Fibroblast of peridontal ligament (primary cell): ENCODE measurements around the gene EFTUD2.

Source experiments
- DNase-seq: peaks from one replicate; pipeline ENCODE4 v3.0.0-alpha.2; 2010; ENCODE audit errors: extremely low read depth

The EFTUD2 gene

GRCh38 chr17:44910231-44911106, 11.2 kb upstream of the EFTUD2 start:
- DNase-seq, result no peak

GRCh38 chr17:44909681-44910144, 10.5 kb upstream of the EFTUD2 start:
- DNase-seq, result peak; percentile 52

GRCh38 chr17:44908761-44909326, 9.6 kb upstream of the EFTUD2 start:
- no peak for DNase-seq

GRCh38 chr17:44907729-44908470, 8.7 kb upstream of the EFTUD2 start:
- DNase-seq, result no peak

- peak; percentile 62 for DNase-seq
Observed at GRCh38 chr17:44906763-44907728, 7.8 kb upstream of the EFTUD2 start.

- peak; percentile 89 for DNase-seq
Observed at GRCh38 chr17:44906010-44906646, 6.9 kb upstream of the EFTUD2 start.

- DNase-seq, result no peak
Observed at GRCh38 chr17:44905006-44906000, 6.1 kb upstream of the EFTUD2 start.

- DNase-seq, result no peak
Observed at GRCh38 chr17:44904001-44904984, 5.0 kb upstream of the EFTUD2 start.

GRCh38 chr17:44903012-44903685, 3.9 kb upstream of the EFTUD2 start:
- DNase-seq, result no peak

GRCh38 chr17:44902135-44902760, 3.0 kb upstream of the EFTUD2 start:
- DNase-seq, result no peak

GRCh38 chr17:44901411-44901921, 2.2 kb upstream of the EFTUD2 start:
- DNase-seq, result peak; percentile 82

GRCh38 chr17:44900894-44901293, 1.6 kb upstream of the EFTUD2 start:
- peak; percentile 83 for DNase-seq

GRCh38 chr17:44898768-44899073, 524 bp downstream of the EFTUD2 start:
- DNase-seq, result no peak

- no peak for DNase-seq
Observed at GRCh38 chr17:44894642-44895041, 4.6 kb downstream of the EFTUD2 start.

- no peak for DNase-seq
Observed at GRCh38 chr17:44892250-44892649, 7.0 kb downstream of the EFTUD2 start.

GRCh38 chr17:44889003-44889402, 10.2 kb downstream of the EFTUD2 start:
- no peak for DNase-seq
